Fibroblast of lung (primary cell): ENCODE measurements around the gene NEK10.

Source experiments
- CTCF ChIP-seq, 2 donors: IDR thresholded peaks in 1 of 2; conservative IDR thresholded peaks in 1 of 2; 1 replicate in 1 of 2; 2 replicates in 1 of 2; pipeline ENCODE4 v1.5.1; 2011 to 2012; ENCODE audit warnings: low read length in 2 of 2, control low read depth in 1 of 2, inconsistent platforms in 1 of 2, low read depth in 1 of 2, mild to moderate bottlenecking in 1 of 2
- EZH2 ChIP-seq: IDR thresholded peaks from 2 replicates; pipeline ENCODE4 v1.5.1; 2012; ENCODE audit warnings: low read length, control low read depth, mild to moderate bottlenecking; ENCODE audit errors: missing control alignments

GRCh38 chr3:27185231-27185989, 183.8 kb downstream of the NEK10 start:
- no peak for TF ChIP-seq CTCF (conservative IDR thresholded peaks at IDR 0.05 in 1 of 2, IDR thresholded peaks at IDR 0.05 in 1 of 2; ENCODE audit: low read depth in 1 of 2, low read length in 2 of 2)
- no peak for TF ChIP-seq EZH2
